Measurements from ENCODE around the gene RNPC3.

The RNPC3 gene, protein sequence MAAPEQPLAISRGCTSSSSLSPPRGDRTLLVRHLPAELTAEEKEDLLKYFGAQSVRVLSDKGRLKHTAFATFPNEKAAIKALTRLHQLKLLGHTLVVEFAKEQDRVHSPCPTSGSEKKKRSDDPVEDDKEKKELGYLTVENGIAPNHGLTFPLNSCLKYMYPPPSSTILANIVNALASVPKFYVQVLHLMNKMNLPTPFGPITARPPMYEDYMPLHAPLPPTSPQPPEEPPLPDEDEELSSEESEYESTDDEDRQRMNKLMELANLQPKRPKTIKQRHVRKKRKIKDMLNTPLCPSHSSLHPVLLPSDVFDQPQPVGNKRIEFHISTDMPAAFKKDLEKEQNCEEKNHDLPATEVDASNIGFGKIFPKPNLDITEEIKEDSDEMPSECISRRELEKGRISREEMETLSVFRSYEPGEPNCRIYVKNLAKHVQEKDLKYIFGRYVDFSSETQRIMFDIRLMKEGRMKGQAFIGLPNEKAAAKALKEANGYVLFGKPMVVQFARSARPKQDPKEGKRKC

DNA sequence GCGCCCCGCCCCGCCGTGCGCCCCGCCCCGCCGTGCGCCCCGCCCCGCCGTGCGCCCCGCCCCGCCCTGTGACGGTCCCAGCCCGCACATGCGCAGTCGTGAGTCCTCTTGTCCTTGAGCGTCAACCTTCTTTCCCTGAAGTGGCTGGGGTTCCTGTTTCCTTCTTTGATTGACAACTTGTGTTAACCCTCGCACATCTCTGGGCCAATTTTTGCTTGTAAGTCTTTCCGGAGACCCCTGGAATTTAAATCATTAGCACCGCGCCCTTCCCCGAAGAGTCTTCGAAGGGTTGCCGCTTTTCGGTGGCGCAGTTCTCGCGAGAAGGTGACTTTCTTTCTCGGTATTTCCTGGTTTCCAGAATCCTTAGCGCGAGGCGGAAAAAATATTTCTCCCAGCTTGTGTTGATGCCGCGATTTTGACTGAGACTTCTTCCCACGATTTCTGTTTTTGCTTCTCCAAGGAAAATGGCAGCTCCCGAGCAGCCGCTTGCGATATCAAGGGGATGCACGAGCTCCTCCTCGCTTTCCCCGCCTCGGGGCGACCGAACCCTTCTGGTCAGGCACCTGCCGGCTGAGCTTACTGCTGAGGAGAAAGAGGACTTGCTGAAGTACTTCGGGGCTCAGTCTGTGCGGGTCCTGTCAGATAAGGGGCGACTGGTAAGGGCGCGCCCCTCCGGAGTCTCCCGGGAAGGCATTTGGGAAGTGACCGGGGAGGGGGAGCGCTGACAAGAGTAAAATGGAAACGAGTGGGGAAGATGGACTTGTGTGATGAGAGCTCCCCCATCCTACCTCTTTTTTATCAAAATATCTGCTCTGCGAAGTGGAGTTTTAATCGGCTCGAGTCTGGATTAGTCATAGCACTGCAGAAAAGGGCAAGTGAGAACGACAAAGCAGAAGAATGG is at the start of gene RNPC3:
TSS of gene RNPC3 (plus strand) at position 93 of the 901 bp plus-strand sequence. CDS start at position 465, 372 bp downstream.
- DNase-seq = peak; percentile 75

DNA sequence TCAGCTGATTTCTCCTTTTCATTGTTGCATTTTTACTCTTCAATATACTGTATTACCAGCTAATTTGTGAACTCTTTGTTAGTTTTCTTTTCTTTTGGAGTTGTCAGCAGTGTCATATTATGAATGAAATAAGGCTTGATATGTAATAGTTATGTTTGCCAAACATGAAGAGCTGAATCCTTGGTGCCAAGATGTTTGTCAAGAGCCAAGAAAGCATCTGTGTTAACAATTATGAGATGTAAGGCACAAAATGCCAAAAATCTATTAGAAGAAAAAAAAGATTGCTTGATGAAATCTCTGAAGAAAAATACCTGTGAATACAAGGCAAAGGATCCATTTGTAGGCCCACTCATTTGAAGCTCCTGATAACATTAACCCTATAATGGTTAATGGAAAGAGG is 48.4 kb upstream of the RNPC3 start:
- no peak for DNase-seq

DNA sequence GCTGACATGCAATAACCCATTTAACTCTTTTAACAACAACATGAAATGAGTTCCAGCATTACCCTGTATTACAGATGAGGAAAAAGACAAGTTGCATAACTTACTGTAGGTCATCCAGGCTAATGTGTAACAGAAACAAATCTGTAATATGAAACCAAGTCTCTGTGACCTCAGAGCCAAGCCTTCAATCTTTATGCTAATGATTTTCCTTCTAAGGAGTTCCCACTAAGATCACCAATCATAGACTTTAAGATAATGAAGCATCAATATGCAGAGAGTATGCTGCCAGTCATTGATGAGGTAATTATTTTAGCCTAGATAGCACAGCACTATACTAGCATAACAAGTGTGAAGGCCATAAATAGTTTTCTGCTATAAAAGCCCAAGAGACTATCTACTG is 35.6 kb upstream of the RNPC3 start:
- DNase-seq = no peak

DNA sequence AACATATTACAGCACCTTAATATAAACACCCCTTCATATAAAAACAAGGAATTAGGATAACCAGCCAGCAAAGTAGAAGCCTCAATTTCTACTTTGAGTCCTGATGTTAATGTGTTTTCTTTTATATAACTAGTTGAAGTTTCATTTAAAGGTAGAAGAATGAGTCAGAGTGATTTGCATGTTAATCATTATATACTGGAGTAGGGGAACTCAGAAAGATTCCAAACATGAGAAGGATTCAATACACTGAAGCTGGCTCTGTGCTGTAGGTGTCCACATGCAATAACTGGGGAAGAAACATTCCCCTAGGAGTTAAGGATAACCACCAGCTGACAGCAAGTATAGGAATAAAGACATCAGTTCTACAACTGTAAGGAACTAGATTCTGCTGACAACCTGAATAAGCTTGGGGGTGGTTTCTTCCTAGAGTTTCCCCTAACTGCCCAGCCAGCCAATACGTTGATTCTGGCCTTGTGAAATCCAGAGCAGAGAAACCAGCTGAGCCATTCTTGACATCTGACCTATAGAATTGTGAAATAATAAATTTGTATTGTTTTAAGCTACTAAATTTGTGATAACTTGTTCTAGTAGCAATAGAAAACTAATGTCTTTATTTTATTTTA is 33.4 kb upstream of the RNPC3 start:
- DNase-seq = no peak

DNA sequence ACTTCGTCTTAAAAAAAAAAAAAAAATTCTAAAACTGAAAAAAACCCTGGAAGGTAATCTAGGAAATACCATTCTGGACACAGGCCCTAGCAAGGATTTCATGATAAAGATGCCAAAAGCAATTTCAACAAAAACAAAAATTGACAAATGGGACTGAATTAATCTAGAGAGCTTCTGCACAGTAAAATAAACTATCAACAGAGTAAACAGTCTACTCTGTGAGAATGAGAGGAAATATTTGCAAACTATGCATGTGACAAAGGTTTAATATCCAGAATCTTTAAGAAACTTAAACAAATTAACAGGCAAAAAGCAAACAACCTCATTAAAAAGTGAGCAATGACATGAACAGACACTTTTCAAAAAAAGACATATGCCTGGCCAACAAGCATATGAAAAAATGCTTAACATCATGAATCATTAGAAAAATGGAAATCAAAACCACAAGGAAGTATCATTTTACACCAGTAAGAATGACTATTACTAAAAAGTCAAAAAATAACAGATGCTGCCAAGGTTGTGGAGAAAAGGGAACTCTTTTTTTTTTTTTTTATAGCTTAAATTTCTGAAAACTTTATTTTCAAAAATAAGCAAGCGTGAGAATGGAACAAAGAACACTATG is 29.4 kb upstream of the RNPC3 start:
- no peak for DNase-seq

DNA sequence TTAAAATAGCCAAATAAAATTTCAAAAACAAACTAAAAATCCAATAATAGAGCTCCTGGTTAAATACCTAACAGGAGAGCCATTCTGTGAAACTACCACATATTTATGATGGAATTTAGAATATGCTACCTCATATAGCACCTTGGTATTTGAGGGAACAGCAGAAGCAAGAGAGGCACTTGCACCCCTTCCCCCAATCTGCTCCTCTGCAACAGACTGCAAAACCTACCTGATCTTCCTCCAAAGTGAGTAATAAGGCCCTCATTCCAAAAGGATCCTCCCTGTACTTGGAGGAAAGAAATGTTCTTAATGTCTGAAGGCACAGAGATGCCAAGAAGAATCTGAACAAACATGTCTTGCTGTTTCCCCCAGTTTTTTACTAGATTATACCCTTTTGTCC is 28.1 kb upstream of the RNPC3 start:
- DNase-seq = no peak

DNA sequence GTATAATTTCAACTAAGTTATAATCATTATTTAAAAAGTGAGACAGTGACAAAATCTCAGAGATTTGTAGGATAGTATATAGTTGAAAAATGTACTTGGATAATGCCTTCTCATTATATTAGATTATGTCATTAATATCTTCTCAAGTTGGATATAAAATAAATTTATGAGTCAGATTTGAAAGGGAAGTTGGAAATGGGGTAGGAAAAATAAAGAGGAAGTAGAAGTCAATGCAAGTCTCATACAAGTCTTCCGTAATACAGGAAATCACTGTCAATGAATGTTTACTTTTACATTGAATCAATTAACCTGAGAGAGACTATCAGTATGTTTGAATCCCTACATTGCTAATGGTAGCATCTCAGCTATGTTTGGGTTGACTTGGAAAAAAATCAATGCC is 16.2 kb upstream of the RNPC3 start:
- DNase-seq = no peak

DNA sequence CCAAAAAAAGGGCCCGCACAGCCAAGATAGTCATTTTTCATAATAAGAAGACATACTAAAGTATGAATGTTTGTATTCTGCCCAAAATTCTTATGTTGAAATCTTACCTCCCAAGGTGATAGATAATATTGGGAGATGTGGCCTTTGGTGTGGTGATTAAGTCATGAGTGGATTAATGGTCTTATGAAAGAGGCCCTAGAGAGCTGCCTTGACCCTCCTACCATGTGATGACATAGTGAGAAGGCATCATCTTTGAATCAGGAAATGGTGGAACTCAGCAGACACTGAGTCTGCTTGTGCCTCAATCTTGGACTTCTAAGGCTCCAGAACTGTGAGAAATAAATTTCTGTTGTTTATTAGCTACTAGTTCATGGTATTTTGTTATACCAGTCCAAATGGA is 11.8 kb upstream of the RNPC3 start:
- DNase-seq = no peak

DNA sequence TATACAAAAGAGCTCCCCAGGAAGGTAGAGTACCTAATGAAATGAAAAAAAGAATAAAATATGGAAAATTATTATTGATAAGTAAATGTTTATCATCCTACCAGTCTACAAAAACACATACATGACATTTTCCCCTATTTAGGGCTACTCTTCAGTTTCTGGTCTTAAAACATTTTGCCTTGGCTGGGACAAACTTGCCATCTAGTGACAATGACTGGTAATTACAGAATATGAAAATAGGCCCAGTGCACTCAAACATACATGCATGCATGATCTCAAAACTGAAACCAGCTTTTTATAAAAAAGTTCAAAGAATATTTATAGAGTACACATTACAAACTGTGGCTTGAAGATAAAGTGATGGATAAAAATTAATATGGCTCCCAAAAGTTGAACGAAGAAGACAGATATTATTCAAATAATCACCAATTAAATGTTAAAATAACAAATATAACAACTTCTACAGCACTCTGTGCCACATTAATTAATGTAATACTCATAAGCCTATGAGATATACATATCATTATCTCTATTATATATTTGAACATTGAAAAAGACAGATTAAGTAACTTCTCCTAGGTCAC is 10.5 kb upstream of the RNPC3 start:
- DNase-seq = peak; percentile 3

DNA sequence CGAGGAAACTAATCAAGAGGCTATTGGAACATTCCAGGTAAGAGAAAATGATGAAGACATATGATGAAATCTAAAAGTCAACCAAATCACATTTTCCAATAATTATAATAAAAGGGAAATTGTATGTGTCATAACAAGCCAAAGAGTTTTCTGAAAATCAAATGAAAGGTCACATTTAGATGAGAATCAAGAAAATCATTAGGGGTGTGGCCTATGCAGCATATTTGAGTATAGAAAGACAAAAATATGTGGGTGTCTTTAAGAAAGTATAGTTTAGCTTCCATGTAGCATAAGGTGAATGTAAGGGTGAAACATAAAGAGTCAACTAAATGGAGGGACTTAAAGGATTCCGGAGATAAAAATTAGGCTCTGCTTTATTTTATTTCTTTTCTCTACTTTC is 9.2 kb upstream of the RNPC3 start:
- DNase-seq = no peak

DNA sequence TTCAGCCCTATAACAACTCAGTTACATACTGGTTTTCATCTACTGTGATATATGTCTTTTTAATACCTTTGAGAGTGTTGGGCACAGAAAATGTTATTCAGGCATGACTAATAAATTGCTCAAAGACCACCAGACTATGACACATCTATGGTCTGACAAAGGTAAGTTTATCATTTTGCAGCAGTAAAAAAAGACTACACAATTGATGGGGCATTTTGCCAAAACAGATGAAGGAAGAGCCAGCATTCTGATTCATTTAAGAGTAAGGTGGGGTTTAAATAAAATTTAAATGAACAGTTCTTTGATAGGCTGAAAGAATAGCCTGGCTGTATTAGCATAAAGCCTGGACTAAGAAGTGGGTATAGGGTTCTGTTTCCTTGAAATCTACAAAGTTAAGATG is 8.8 kb upstream of the RNPC3 start:
- DNase-seq = no peak

DNA sequence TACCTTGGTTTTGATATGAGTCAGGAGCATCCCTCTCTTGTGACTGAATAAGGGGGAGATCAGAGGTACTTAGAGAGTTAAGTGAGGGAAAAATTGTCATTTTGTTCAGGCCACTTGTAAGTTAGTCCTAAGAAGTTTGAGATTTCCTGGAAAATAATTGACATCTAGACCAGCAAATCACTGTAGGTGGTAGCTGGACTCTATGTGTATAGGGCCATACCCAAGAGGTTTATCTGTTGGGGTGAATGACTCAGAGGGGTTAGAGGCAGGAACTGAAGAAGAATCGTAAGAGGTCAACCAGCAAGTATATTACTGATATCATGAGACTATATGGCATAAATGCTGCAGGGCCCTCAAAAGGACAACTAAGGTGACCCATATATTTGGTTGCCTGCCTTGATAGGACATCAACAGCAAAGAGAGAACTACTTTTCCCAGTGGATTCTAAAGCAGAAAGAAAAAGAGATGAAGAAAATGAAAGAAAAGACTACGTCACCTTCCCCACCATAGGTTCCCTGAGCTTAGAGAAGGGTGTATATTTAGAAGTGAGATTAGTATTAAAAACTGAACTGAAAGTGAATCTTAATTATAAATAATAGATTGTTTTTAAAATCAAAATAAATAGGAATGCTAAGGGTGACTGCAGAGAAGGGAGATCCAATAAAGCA is 8.0 kb upstream of the RNPC3 start:
- no peak for DNase-seq

DNA sequence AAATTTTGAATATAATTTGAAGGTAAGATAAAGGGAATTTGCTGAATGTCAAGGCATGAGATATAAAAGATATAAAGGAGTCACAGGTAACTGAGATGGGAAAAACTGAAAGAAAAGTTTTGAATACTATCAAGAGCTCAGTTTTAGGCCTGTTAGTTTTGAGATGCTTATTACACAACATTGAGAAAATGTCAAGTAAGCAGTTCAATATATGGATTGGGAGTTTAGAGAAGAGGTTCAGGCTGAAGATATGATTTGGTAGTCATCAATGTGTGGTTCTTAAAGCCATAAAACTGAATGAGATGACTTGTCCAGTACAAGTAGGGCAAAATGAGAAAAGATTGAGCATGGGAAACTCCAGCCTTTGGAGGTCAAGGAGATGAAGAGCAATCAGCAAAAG is 4.7 kb upstream of the RNPC3 start:
- no peak for DNase-seq

DNA sequence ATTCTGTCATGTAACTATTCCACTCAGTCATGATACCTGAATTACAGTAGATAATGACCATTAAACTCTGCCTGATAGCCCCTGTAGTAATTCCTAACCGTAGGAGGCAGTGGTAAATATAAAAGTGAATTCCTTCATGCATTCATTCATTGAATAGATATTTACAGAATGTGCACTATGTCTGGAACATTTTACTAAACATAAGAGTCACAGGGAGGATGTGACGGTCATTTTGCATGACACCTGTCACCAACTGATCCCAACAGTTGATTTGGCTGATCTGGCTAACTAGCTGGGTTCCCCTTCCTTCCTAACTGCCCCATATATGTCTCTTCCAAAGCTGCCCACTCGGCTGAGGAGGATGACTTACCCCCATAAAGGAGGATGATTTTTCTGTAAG is 2.2 kb upstream of the RNPC3 start:
- DNase-seq = no peak

DNA sequence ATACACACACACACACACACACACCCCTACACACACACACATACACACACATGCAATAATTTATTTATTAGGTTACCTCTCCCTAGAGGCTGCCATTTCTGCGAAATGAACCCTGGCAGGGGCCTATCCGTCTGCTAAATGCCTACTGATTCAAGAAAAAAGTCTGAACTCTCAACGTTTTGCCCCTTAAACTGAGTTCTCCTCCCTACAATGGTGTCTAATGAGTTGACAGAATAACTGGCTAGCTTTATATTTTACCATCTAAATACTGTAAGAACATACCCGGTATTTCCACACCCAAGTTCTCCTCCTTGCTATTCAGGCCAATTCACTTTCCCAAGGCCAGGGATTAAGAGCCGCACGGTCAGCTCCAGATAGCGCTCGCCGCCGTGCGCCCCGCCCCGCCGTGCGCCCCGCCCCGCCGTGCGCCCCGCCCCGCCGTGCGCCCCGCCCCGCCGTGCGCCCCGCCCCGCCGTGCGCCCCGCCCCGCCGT is 339 bp upstream of the RNPC3 start:
- no peak for DNase-seq

DNA sequence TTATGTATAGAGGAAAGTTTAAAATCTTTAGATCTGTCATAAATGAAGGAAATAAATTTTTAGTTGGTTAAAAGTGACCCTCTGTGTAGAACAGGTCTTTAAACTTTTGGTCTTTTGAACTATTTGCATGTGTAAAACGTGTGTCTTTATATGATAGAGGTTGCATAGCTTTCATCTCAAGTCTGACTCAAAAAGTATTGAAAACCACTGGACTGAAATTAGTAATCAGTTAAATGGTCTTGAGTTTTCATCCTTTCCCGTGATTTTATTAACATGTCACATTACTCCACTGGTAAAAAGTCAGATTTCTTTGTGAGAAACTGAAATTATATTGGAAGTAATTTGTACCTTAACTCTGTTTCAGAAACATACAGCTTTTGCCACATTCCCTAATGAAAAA is 1.8 kb downstream of the RNPC3 start:
- no peak for DNase-seq

DNA sequence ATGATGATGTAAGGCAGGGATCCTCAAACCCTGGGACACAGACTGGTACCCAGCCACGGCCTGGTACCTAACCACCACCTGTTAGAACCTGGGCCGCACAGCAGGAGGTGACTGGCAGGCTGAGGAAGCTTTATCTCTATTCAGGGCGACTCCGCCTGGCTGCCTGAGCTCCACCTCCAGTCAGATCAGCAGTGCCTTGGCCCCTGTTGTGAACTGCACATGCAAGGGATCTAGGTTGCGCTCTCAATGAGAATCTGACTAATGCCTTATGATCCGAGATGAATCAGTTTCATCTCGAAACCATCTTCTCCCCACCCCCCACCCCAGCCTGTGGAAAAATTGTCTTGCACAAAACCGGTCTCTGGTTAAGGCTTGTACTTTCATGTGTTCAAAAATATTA is 4.2 kb downstream of the RNPC3 start:
- no peak for DNase-seq

DNA sequence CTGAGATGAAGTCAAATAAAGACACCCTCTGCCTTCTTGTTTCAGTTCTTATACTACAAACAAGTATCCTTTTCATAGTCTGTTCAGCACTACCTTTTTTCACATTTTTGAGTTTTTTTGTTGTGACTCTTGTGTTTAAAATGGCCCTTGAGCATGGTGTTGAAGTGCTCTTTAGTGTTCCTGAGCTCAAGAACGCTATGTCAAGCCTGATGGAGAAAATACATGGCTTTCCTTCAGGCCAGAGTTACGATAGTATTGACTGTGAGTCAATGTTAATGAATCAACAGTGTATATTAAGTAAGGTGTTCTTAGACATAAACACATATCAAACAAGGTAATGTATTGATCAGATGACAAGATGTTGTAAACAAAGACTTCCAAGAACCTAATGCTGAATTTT is 12.7 kb downstream of the RNPC3 start:
- no peak for DNase-seq

DNA sequence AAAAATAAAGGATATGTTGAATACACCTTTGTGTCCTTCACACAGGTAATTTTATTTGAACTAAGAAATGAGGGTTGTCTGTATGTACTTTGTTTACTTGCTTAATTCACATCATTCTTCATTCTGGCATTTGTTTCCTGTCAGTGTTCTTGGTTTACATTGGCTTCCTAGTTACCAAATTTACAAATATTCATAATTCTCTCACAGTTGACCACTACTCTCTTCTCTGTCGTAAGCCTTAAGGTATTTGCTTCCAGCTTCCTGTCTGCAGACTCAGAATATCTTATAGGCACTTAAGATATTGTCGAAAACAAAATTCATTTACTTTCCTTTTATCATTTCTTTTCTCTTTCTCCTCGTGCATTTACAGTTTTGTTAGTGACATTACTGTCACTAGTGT is 15.9 kb downstream of the RNPC3 start:
- DNase-seq = no peak

DNA sequence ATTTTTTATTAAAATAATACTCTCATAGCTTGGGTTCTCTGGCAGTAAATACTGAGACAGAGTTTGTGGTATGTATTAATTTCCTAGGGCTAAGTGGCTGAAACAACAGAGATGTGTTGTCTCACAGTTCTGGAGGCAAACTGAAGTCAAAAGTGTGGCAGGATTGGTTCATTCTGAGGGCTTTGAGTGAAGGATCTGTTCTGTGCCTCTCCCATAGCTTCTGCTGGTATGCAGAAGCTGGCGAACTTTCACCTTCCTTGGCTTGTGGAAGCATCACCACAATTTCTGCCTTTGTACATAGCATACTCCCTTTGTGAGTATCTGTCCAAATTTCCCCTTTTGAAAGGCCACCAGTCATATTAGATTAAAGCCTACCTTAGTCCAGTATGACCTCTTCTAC is 21.0 kb downstream of the RNPC3 start:
- DNase-seq = no peak

DNA sequence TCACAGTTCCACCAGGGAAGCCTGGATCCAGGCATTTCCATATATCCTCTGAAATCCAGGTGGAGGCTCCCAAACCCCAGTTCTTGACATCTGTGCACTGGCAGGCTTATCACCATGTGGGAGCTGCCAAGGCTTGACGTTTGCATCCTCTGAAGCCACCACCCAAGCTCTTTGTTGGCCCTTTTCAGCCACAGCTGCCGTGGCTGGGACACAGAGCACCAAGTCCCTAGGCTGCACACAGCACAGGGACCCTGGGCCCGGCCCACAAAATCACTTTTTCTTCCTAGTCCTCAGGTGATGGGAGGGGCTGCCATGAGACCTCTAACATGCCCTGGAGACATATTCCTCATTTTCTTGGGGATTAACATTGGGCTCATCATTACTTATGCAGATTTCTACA is 22.3 kb downstream of the RNPC3 start:
- no peak for DNase-seq

DNA sequence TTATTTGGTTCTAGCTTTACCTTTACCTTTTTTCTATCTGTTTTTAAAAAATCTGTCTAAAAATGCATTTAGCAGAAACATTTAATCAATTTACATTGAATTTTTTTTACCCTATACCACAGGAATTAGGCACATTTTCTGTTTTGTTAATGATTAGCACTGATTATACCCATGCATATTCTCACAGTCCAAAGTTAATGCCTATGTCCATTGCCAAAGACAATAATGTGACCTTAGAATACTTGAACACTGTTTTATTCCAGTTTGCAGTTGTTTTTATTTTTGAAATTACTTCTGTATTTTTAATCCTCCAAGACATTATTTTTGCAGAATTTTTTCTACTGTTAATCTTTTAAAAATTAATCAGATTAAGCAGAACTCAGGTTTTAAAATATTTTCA is 34.9 kb downstream of the RNPC3 start:
- DNase-seq = no peak

Data from GDM1 (cell line).